Panc1 (cell line): ENCODE data around the gene KLF12. TPM values are rescaled to one million over a fixed set of nuclear protein-coding genes. Genes with fewer than 3 reads are reported as not detected.

ENCODE experiments used
- ATAC-seq: fragments of 200-7000 bp; cut with Tn5 transposase; 2 replicates; pipeline ENCODE4 v1.9.1; 2020; ENCODE audit warnings: mild to moderate bottlenecking, moderate library complexity
- BruUV-seq: library from RNA; stranded (reverse); fragments of 400-500 nt; replicated peaks from 2 replicates; lab custom pipeline; 2021; lab: Mats Ljungman, UMichigan
- CTCF ChIA-PET: fragments of 300-600 bp; sonication (Branson Sonifier 250); formaldehyde crosslinking; loops from one replicate; lab custom pipeline; 2022; ENCODE audit warnings: antibody characterized with exemption; lab: Charles Lee
- POLR2A ChIA-PET: fragments of 300-600 bp; sonication (Branson Sonifier 250); formaldehyde crosslinking; loops from one replicate; lab custom pipeline; 2022; ENCODE audit warnings: antibody characterized with exemption; lab: Charles Lee
- DNase-seq: peaks from one replicate; pipeline ENCODE4 v3.0.0-alpha.2; 2010; ENCODE audit warnings: low read depth, low spot score
- H3K27ac ChIP-seq: 2 replicates; pipeline ENCODE4 v1.5.1; 2011; ENCODE audit warnings: mild to moderate bottlenecking, low read length, inconsistent platforms
- H3K27me3 ChIP-seq: fragments of 200-500 bp; sonication (Bioruptor generic); 2 replicates; pipeline ENCODE4 v1.6.0; 2014; ENCODE audit warnings: low read length, inconsistent platforms; ENCODE audit not compliant: control insufficient read depth, insufficient read depth
- H3K36me3 ChIP-seq: fragments of 200-500 bp; sonication (Bioruptor generic); 2 replicates; pipeline ENCODE4 v1.5.1; 2014; ENCODE audit warnings: inconsistent platforms, mild to moderate bottlenecking, low read length, moderate library complexity; ENCODE audit not compliant: control insufficient read depth, insufficient read depth
- H3K4me1 ChIP-seq: 2 replicates; pipeline ENCODE4 v1.5.1; 2011; ENCODE audit warnings: inconsistent platforms, mild to moderate bottlenecking, low read length, moderate library complexity; ENCODE audit not compliant: control insufficient read depth, insufficient read depth
- H3K4me3 ChIP-seq, 2 experiments: 2 replicates each; pipeline ENCODE4 v1.5.1; 2011 to 2012; ENCODE audit warnings: low read depth in 2 of 2, low read length in 2 of 2, mild to moderate bottlenecking in 2 of 2, inconsistent platforms in 1 of 2, moderate library complexity in 1 of 2
- H3K9me3 ChIP-seq: fragments of 200-500 bp; sonication (Bioruptor generic); 2 replicates; pipeline ENCODE4 v1.5.1; 2014; ENCODE audit warnings: low read depth, mild to moderate bottlenecking, inconsistent platforms, low read length, moderate library complexity; ENCODE audit not compliant: control insufficient read depth, insufficient read depth
- POLR2AphosphoS5 ChIP-seq: IDR thresholded peaks from 2 replicates; pipeline ENCODE4 v1.6.1; 2012; ENCODE audit warnings: mild to moderate bottlenecking, low read depth, low read length, moderate library complexity
- REST ChIP-seq, 2 experiments: IDR thresholded peaks; 2 replicates each; pipeline ENCODE4 v1.6.1; 2011 to 2012; ENCODE audit warnings: low read depth in 2 of 2, control low read depth in 1 of 2, low read length in 1 of 2, mild to moderate bottlenecking in 1 of 2, moderate library complexity in 1 of 2; ENCODE audit not compliant: insufficient read depth in 1 of 2
- SIN3A ChIP-seq: IDR thresholded peaks from 2 replicates; pipeline ENCODE4 v1.6.1; 2012; ENCODE audit warnings: low read depth, mild to moderate bottlenecking, low read length, moderate library complexity, borderline replicate concordance; ENCODE audit not compliant: insufficient read depth
- TCF7L2 ChIP-seq: IDR thresholded peaks from 2 replicates; pipeline ENCODE4 v1.6.1; 2011; ENCODE audit warnings: mild to moderate bottlenecking, low read depth, low read length, inconsistent platforms
- in situ Hi-C: cut with HindIII; loops from 2 replicates; pipeline ENCODE4 v1.10.0; 2016; ENCODE audit warnings: low sequenced_read_pairs, low pct_unique_long_range_greater_than_20kb
- intact Hi-C: fragments of 100-400 bp; cut with micrococcal nuclease; formaldehyde crosslinking; loops from one replicate; pipeline ENCODE4 v1.10.0; 2022; ENCODE audit not compliant: unreplicated experiment
- total RNA-seq: library from RNA; stranded (reverse); gene quantifications from one replicate; pipeline ENCODE4 v1.2.1, GENCODE V29; 2021; ENCODE audit not compliant: unreplicated experiment
- TF ChIP-seq, protein P1 (sequence below): fragments of 450-650 bp; IDR thresholded peaks from 2 replicates; pipeline ENCODE4 v1.5.1; 2017; ENCODE audit warnings: mild to moderate bottlenecking

Gene KLF12
- total RNA-seq, 1 experiment from 2014 or later, result 4.2 TPM

DNA sequence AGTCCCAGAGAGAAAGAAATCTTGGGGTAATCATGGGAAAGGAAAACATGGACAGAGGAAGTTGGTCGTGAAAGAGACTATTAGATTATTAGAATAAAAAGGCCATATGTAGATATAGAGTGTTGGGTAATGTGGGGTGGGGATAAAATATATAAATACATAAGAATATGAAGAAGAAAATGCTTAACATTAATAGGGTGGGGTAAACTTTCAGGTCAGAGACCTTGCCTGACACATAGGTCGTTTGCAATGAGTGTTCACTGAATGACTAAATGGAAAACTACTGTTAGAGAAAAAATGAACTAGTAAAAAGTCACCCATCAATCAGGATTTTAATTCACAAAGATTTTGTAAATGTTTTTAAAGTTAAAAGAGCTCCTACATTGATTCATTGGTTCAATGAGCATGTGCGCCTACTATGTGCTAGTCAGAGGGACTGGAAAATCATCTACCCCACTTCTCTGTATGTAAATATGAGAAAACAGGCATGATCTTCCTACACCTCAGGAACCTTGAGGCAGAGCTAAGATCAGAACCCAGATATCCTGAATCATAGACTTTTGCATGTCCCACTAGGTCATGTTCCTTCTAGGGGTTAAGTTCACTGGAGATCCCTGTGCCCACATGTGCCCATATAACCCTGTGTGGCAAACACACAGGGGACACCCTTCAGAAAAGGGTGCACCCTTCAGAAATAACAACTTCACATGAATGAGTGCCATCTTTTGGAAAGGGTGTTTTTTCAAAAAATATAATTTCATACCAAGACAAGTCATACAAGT is 24.6 kb upstream of the KLF12 start:
- ChIA-PET CTCF (no interaction called here), POLR2A (no interaction called here)
- no peaks in the 10 kb centered on the region for H3K36me3 ChIP-seq
- DNase-seq, result no peak
- ATAC-seq, result no peak
- intact Hi-C loops (no loop called here), in situ Hi-C loops (no loop called here)
- no peaks in the 10 kb centered on the region for H3K4me1 ChIP-seq
- BruUV-seq, result no TSS peak
- no peaks in the 10 kb centered on the region for H3K27me3 ChIP-seq
- H3K9me3 ChIP-seq, result no peaks in the 10 kb centered on the region
- no peak for TF ChIP-seq REST (IDR thresholded peaks at IDR 0.05; ENCODE audit: insufficient read depth in 1 of 2, low read depth in 2 of 2, low read length in 1 of 2)
- no peak for TF ChIP-seq TCF7L2
- TF ChIP-seq, protein P1, sequence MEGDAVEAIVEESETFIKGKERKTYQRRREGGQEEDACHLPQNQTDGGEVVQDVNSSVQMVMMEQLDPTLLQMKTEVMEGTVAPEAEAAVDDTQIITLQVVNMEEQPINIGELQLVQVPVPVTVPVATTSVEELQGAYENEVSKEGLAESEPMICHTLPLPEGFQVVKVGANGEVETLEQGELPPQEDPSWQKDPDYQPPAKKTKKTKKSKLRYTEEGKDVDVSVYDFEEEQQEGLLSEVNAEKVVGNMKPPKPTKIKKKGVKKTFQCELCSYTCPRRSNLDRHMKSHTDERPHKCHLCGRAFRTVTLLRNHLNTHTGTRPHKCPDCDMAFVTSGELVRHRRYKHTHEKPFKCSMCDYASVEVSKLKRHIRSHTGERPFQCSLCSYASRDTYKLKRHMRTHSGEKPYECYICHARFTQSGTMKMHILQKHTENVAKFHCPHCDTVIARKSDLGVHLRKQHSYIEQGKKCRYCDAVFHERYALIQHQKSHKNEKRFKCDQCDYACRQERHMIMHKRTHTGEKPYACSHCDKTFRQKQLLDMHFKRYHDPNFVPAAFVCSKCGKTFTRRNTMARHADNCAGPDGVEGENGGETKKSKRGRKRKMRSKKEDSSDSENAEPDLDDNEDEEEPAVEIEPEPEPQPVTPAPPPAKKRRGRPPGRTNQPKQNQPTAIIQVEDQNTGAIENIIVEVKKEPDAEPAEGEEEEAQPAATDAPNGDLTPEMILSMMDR, result no peak
- no peak for TF ChIP-seq POLR2AphosphoS5
- TF ChIP-seq SIN3A, result no peak
- no peak overlapping the region for H3K27ac ChIP-seq
- H3K4me3 ChIP-seq, result no peak overlapping the region

DNA sequence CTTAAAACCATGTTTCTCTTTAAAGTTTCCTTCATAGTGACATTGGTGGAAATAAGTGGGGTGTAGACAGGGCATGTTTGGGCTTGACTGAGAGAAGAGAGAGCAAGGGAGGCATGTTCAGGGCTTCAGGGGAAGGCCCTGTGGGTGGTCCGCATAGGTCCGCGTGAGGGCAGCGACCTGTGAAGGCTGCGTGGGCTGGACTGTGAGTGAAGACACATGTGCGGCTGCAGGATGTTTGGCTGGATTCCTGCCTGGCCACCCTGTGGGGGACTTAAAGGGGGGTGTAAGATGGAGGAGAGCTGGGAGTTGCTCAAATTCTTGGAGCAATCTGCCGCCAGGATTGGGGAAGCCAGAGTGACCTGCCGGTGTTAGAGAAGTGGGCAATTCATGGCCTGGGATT is 23.8 kb upstream of the KLF12 start:
- Histone ChIP-seq H3K9me3 (no peaks in the 10 kb centered on the region), H3K27ac (no peak overlapping the region), H3K4me3 (no peak overlapping the region), H3K27me3 (no peaks in the 10 kb centered on the region), H3K4me1 (no peaks in the 10 kb centered on the region), H3K36me3 (no peaks in the 10 kb centered on the region)
- BruUV-seq, result no TSS peak
- POLR2A ChIA-PET, result no interaction called here
- DNase-seq (no peak), ATAC-seq (no peak)
- TF ChIP-seq, protein P1, result no peak
- TF ChIP-seq POLR2AphosphoS5, result no peak
- TF ChIP-seq TCF7L2, result no peak
- no peak for TF ChIP-seq REST (IDR thresholded peaks at IDR 0.05; ENCODE audit: insufficient read depth in 1 of 2, low read depth in 2 of 2, low read length in 1 of 2)
- no peak for TF ChIP-seq SIN3A
- intact Hi-C loops (no loop called here), in situ Hi-C loops (no loop called here)
- CTCF ChIA-PET, result no interaction called here
